Suprapubic skin (tissue), 4 donors: ENCODE results near the gene CYB561D2. TPM values are rescaled to one million over a fixed set of nuclear protein-coding genes. Genes with fewer than 3 reads are reported as not detected.

Experiments
- DNase-seq, 2 donors: peaks; one replicate each; pipeline ENCODE4 v3.0.0-alpha.2; 2019; ENCODE audit warnings: low spot score in 2 of 2
- H3K27ac ChIP-seq: fragments of 200-600 bp; sonication (generic); one replicate; pipeline ENCODE4 v1.5.1; 2019
- H3K27me3 ChIP-seq: fragments of 200-600 bp; sonication (generic); one replicate; pipeline ENCODE4 v1.5.1; 2019
- H3K36me3 ChIP-seq: fragments of 200-600 bp; sonication (generic); one replicate; pipeline ENCODE4 v1.5.1; 2019
- H3K4me1 ChIP-seq: fragments of 200-600 bp; sonication (generic); one replicate; pipeline ENCODE4 v1.5.1; 2019
- H3K4me3 ChIP-seq: fragments of 200-600 bp; sonication (generic); one replicate; pipeline ENCODE4 v1.5.1; 2019; ENCODE audit warnings: mild to moderate bottlenecking
- H3K9me3 ChIP-seq: fragments of 200-600 bp; sonication (generic); one replicate; pipeline ENCODE4 v1.5.1; 2019
- CTCF ChIP-seq, 2 donors: fragments of 200-600 bp in 1 of 2; fragments of 450-650 bp in 1 of 2; sonication (generic) in 1 of 2; IDR thresholded peaks; one replicate each; pipeline ENCODE4 v1.5.1; 2016 to 2019; ENCODE audit warnings: antibody characterized with exemption in 2 of 2, mild to moderate bottlenecking in 1 of 2, moderate library complexity in 1 of 2
- EP300 ChIP-seq: sonication (generic); formaldehyde crosslinking; IDR thresholded peaks from one replicate; pipeline ENCODE4 v1.6.1; 2017; ENCODE audit warnings: antibody characterized with exemption
- POLR2A ChIP-seq, 2 donors: fragments of 450-650 bp; IDR thresholded peaks; one replicate each; pipeline ENCODE4 v1.6.1; 2017; ENCODE audit warnings: antibody characterized with exemption in 2 of 2, mild to moderate bottlenecking in 2 of 2, moderate library complexity in 2 of 2
- POLR2AphosphoS5 ChIP-seq, 3 donors: sonication (generic); formaldehyde crosslinking; IDR thresholded peaks; one replicate each; pipeline ENCODE4 v1.6.1; 2017; ENCODE audit warnings: antibody characterized with exemption in 3 of 3
- WGBS: methylation state at CpG from one replicate; pipeline ENCODE4 v1.1.5; 2018; 5-methylcytosine and 5-hydroxymethylcytosine counted together
- total RNA-seq, 4 donors: library from RNA; depleted of rRNA; stranded (reverse); fragments of >200 nt; gene quantifications; one replicate each; pipeline ENCODE4 v1.1.0, GENCODE V29; 2016

The CYB561D2 gene
- total RNA-seq, 4 donors from 2014 or later, result 12.8 to 29.8 (median 17.9) TPM

GRCh38 chr3:50337175-50337861 lies 13.3 kb upstream of the CYB561D2 start:
- Histone ChIP-seq H3K27me3 (no peaks in the 10 kb centered on the region), H3K4me1 (peaks cover 90% of the 10 kb centered on the region), H3K27ac (peak overlapping the region; percentile 94), H3K9me3 (no peaks in the 10 kb centered on the region), H3K36me3 (peaks cover 2% of the 10 kb centered on the region), H3K4me3 (peak overlapping the region; percentile 73)
- no CpG with 5 or more reads among the region's 79 CpGs for WGBS
- DNase-seq, result peak; percentile 100
- peak; percentile 45 to 90 (median 49) for TF ChIP-seq POLR2AphosphoS5 (IDR thresholded peaks at IDR 0.05)
- TF ChIP-seq CTCF (IDR thresholded peaks at IDR 0.05), result no peak
- peak in 1 of 2 donors; percentile 49 for TF ChIP-seq POLR2A (IDR thresholded peaks at IDR 0.05)

DNA sequence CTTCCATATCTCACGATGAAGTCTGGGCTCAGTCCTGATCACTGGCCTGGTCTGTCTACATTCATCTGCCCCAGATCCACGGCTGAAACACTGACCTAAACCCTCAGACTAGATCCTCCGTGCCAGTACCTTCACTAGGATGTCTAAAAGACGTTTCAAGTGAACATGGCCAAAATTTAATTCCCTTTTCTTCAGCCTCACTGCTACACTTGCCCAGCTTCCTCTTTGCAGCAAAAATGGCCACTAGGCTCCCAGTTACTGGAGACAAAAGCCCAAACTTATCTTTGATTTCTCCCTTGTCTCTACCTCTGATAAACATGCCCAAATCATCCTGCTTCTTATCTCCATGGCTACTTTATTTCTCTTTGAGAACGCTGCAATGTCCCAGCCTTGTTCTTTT lies 11.7 kb upstream of the CYB561D2 start:
- Histone ChIP-seq H3K27me3 (no peaks in the 10 kb centered on the region), H3K4me1 (peaks cover 78% of the 10 kb centered on the region), H3K9me3 (no peaks in the 10 kb centered on the region), H3K36me3 (no peaks in the 10 kb centered on the region), H3K27ac (peak overlapping the region; percentile 94), H3K4me3 (peak overlapping the region; percentile 73)
- TF ChIP-seq POLR2AphosphoS5 (IDR thresholded peaks at IDR 0.05), result no peak
- no peak for TF ChIP-seq POLR2A (IDR thresholded peaks at IDR 0.05)
- no peak for TF ChIP-seq EP300
- TF ChIP-seq CTCF (IDR thresholded peaks at IDR 0.05), result no peak
- 70% methylated on average over 5 of the region's 5 CpGs for WGBS
- no peak for DNase-seq

DNA sequence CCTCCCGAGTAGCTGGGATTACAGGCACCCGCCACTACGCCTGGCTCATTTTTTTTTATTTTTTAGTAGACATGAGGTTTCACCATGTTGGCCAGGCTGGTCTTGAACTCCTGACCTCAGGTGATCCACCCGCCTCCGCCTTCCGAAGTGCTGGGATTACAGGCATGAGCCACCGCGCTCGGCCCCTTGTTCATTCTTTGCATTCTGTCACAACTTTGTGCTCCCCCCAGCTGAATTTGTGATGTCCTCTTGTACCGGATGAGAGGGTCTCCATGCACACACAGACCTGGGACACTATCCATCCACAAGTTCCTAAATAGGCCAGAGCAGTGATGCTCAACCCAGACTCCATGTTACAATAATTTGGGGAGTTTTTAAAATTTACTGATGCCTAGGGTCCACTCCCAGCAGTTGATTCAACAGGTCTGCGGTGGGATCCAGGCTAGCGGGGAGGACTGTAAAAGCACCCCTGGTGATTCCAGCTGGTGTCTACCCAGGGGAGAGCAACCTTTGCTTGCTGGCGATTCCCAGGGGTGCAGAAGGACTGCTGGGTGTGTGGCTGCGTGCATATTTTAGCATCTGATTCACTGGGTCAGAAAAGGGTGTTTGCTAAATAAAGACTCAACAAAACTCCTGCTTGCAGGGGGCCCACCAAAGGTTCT lies 11.0 kb upstream of the CYB561D2 start:
- 75% methylated on average over 14 of the region's 14 CpGs for WGBS
- DNase-seq, result no peak
- Histone ChIP-seq H3K27ac (peak overlapping the region; percentile 94), H3K4me3 (peak overlapping the region; percentile 73), H3K27me3 (no peaks in the 10 kb centered on the region), H3K9me3 (no peaks in the 10 kb centered on the region), H3K4me1 (peaks cover 71% of the 10 kb centered on the region), H3K36me3 (no peaks in the 10 kb centered on the region)
- TF ChIP-seq EP300 (no peak), POLR2A (IDR thresholded peaks at IDR 0.05) (no peak), POLR2AphosphoS5 (IDR thresholded peaks at IDR 0.05) (no peak), CTCF (IDR thresholded peaks at IDR 0.05) (no peak)

- WGBS, result 12% methylated on average over 9 of the region's 9 CpGs
- Histone ChIP-seq H3K4me1 (peaks cover 70% of the 10 kb centered on the region), H3K27me3 (no peaks in the 10 kb centered on the region), H3K4me3 (peak overlapping the region; percentile 73), H3K9me3 (no peaks in the 10 kb centered on the region), H3K27ac (peak overlapping the region; percentile 94), H3K36me3 (no peaks in the 10 kb centered on the region)
- TF ChIP-seq CTCF (IDR thresholded peaks at IDR 0.05), result no peak
- no peak for TF ChIP-seq POLR2A (IDR thresholded peaks at IDR 0.05)
- no peak for TF ChIP-seq EP300
- TF ChIP-seq POLR2AphosphoS5 (IDR thresholded peaks at IDR 0.05), result no peak
- no peak for DNase-seq
Measured at GRCh38 chr3:50340147-50340447, 10.6 kb upstream of the CYB561D2 start.

DNA sequence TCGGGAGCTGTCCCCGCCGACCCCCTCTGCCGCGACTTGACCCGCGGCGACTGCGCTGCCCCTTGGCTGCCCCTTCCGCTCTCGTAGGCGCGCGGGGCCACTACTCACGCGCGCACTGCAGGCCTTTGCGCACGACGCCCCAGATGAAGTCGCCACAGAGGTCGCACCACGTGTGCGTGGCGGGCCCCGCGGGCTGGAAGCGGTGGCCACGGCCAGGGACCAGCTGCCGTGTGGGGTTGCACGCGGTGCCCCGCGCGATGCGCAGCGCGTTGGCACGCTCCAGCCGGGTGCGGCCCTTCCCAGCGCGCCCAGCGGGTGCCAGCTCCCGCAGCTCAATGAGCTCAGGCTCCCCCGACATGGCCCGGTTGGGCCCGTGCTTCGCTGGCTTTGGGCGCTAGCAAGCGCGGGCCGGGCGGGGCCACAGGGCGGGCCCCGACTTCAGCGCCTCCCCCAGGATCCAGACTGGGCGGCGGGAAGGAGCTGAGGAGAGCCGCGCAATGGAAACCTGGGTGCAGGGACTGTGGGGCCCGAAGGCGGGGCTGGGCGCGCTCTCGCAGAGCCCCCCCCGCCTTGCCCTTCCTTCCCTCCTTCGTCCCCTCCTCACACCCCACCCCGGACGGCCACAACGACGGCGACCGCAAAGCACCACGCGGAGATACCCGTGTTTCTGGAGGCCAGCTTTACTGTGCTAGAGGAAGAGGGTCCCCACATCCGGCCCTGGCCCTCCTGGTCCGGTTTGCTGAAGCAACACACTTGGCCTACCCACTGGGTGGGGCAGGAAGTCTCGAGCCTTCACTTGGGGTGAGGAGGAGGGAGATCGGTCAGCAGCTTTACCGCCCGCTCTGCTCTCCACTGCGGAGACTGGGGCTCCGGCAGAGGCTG lies 10.0 kb upstream of the CYB561D2 start, which contains the start of gene RASSF1:
RASSF1 (minus strand) TSS at position 389 of the 882 bp plus-strand sequence; CDS start at position 358, 31 bp downstream.
- TF ChIP-seq POLR2A (IDR thresholded peaks at IDR 0.05) (peak in 1 of 2 donors; percentile 45), EP300 (no peak), POLR2AphosphoS5 (IDR thresholded peaks at IDR 0.05) (peak in 2 of 3 donors; percentile 22 to 67), CTCF (IDR thresholded peaks at IDR 0.05) (no peak)
- Histone ChIP-seq H3K27me3 (no peaks in the 10 kb centered on the region), H3K36me3 (no peaks in the 10 kb centered on the region), H3K27ac (peak within 1 kb of the TSS; percentile 94), H3K4me3 (peak within 1 kb of the TSS; percentile 73), H3K9me3 (no peaks in the 10 kb centered on the region), H3K4me1 (peaks cover 70% of the 10 kb centered on the region)
- peak in 1 of 2 donors; percentile 92 for DNase-seq
- WGBS, result 6% methylated on average over 26 of the region's 85 CpGs
